ENCODE measurements around the gene MLLT6.

The MLLT6 gene

DNA sequence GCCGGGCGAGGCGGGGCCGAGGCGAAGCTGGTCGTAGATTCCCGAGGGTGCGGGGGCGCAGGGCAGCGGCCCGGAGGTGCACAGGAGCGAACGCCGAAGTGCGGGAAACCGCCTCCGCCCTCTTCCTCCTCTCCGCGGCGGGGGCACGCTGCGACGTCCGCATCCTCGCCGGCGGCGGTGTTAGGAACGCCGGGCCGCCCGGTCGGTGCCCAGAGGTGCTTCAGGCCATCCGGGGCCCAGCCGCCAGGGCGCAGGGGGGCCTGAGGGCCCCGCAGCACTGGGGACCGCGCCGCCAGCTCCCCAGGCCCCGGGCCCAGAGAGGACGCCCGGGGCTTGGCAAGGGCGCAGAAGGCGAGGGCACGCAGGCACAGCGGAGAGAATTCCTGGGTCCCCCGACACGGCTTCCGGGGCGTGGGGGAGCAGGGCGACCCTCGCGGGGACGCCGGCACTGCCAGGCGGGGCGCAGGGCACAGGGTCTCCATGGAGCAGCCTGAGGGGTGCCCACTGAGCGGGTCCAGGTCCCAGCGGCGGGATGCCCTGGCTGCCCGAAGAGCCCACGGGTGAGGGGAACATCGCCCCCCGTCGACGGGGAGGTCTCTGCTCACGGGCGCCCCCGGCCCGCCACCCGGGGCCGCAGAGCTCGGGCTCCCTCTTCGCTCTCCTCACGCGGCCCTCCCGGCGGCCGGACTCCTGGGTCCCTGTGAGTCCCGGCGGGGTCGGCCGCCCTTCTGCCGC lies 30.9 kb upstream of the MLLT6 start:
- peak in 2 of 10 donors; percentile 74 to 85 for DNase-seq
- intact Hi-C loops (cut with DNase I), result loop anchor here (2.0 to 5.0 kb wide), 2 partner anchors 57 to 322 kb away; partner anchors contain the start of genes CISD3 and SOCS7

DNA sequence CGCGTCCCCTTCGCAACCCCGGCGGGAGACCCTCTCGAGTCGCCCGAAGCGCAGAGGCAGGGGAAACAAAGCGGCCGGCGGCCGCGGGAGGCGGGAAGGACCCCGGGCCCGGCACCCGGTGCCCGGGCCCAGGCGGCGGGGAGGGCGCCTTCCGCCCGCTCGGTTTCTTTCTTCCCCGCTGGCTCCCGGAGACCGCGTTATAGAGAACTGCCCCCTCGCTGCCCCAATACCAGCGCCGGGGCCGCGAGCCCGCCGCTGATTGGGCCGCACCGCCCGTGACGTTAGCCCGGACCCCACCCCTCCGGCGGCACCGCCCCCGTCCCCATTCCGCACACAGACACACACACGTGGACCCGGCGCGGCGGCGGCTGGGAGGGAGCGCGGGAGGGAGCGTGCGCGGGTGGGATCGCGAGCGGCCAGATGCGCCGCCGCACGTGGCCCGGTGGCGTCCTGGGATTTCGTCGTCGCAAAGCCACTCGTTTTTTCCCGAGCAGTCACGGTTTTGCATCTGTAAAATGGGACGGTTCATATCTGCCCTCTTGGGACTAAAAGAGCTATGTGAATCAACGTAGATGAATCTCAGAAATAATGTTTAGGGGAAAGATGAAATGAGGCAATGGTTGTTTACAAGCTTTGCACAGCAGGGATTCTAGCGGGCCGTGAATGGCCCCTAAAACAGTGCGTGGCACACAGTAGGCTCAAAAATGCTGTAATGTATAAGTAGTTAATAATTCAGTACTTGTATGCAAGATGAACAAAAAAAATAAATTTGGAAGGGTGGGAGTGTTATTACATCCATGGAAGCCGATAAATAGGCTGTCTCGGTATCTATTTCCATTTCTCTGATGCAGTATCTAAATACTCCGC lies 30.1 kb upstream of the MLLT6 start, which contains the start of gene EPOP:
EPOP (minus strand) TSS at position 209 of the 867 bp plus-strand sequence. CDS start 462 bp downstream, outside the sequence.
- DNase-seq, result peak; percentile 69 to 99 (median 92)
- intact Hi-C loops (cut with DNase I), result loop anchor here (2.0 to 5.0 kb wide), 2 partner anchors 56 to 323 kb away; partner anchors contain the start of genes CISD3 and SOCS7

DNA sequence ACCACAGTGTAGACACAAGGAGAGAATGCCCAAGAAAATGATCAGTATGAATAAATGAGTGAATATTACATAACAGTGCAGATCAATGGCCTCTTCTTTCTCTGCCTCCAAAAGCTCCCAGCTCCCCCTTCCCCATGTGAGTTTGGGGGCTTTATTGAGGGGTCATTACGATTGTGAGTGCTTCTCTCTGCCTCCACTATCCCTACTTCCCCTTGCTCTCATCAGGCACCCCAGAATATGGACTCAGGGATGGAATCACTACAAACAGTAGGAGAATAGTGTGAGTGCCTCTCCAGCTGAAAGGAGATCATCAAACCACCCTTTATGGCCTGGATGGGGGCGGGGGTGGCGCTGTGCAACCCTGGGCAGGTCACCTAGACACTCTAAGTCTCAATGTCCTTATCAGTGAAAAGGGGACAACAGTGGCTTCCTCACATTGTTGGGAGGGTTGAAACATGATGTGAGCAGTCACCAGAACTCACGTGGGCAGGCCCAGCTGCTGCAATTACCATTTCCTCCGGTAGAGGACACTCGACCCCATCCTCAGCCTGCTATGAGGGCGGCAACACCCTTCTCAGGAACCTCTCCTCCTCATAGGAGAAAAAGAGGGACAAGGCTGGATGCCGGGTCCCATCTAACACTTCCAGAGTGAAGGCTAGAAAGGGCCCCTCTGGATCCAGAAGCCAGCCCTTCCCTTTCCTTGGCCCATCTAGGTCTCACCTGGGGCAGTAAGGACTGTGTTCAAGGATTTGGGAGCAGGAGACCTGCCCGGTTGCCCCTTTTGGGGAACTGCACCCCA lies 28.2 kb upstream of the MLLT6 start:
- intact Hi-C loops (cut with DNase I), result loop anchor here (1.0 kb wide), 1 partner anchor 58 kb away; no protein-coding TSS in a partner anchor

DNA sequence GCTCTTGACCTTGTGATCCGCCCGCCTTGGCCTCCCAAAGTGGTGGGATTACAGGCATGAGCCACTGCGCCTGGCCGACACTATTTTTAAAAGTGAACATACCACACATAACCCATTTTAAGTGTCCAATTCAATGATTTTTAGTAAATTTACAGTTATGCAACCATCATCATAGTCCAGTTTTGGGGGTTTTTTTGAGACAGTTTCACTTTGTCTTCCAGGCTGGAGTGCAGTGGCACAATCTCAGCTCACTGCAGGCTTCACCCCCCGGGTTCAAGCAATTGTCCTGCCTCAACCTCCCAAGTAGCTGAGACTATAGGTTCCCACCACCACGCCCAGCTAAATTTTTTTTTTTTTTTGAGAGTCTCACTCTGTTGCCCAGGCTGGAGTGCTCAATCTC lies 27.3 kb upstream of the MLLT6 start:
- intact Hi-C loops (cut with DNase I), result loop anchor here (1.0 kb wide), 1 partner anchor 57 kb away; no protein-coding TSS in a partner anchor
- no peak for DNase-seq

More for the DNA sequence above, 28.2 kb upstream of the MLLT6 start:
- DNase-seq, result peak; percentile 76 to 97 (median 84)

DNA sequence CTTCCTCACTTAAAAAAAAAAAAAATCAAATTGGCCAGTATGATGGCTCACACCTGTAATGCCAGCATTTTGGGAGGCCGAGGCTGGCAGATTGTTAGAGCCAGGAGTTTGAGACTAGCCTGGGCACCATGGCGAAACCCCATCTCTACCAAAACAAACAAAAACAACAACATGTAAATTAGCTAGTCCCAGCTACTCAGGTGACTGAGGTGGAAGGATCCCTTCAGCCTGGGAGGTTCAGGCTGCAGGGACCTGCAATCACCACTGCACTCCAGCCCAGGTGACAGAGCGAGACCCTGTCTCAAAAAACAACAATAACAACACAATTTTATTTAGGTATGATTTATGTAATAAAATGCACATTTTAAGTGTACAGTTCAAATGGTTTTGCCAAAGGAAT lies 24.0 kb upstream of the MLLT6 start:
- intact Hi-C loops (cut with DNase I), result no loop called here

DNA sequence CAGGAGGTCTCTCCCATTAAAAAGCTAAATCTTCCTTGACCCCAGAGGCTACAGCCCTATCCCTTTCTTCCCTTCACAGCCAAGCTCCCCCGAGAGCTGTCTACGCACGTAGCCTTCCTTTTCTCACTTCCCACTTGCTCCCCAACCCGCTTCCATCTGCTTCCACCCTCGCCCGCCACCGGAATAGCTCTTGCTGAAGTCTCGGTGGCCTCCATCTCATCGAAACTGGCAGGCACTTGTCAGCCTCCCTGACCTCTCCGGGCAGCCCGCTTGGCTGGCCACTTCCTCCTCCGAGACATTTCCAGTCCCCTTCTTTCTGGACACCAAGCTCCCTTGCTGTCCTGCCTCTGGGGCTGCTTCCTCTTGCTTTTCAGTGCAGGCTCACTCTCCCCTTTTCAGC lies 19.6 kb upstream of the MLLT6 start:
- DNase-seq, result peak in 8 of 10 donors; percentile 35 to 92 (median 64)
- intact Hi-C loops (cut with DNase I), result no loop called here

More for the DNA sequence above, 24.0 kb upstream of the MLLT6 start:
- DNase-seq, result no peak

DNA sequence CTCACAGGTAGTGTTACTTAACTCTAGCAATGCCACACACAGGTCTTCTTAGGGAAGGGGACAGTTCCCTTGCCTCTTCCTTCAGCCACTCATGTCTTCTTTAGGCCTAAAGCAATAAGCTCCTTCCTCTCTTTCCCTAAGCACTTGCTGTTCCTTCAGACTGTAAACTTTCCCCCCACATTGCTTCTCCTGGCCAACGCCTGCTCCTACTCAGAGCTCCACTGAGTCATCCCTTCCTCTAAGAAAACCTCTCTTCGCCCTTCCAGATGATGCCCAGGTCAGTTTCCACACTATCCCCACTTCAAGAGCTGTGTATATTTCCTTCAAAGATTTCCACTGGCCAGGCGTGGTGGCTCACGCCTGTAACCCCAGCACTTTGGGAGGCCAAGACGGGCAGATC lies 17.8 kb upstream of the MLLT6 start:
- intact Hi-C loops (cut with DNase I), result no loop called here
- no peak for DNase-seq

DNA sequence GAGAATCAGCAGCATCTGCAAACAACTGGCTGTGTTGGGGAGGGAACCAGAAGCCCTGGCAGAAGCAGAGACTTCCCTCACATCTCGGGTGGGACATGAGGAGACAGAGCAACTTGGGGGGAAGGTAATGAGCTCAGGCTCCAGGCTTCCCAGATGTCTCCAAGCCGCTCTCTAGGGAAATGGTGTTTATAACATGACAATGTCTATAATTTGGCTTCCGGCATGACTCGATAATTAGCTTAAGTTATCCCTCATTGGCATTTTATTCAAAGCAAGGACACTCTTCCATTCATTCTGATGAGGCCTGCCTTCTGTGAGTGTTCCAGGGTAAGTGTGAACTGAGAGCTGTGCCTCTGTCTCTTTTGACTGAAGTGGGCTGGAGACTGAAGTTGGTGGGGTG lies 14.7 kb upstream of the MLLT6 start:
- no peak for DNase-seq
- intact Hi-C loops (cut with DNase I), result no loop called here

DNA sequence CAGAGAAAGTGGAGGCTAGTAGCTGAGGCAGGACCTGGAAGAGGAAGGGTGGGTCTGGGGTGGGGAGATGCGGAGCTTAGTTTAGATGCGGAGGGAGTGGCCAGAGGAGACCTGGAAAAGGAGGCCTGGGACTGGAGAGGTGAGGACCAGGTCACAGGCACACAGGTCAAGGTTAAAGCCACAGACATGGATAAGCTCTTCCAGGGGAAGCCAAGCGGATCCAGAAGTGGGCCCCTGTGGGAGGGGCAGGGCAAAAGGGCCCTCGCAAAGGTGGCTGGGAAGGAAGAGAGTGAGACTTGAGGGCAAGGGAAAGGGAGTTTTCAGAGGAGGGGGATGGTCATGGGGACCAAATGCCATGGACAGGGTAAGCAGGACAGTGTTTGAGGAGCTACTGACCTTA lies 13.9 kb upstream of the MLLT6 start:
- DNase-seq, result no peak
- intact Hi-C loops (cut with DNase I), result no loop called here

DNA sequence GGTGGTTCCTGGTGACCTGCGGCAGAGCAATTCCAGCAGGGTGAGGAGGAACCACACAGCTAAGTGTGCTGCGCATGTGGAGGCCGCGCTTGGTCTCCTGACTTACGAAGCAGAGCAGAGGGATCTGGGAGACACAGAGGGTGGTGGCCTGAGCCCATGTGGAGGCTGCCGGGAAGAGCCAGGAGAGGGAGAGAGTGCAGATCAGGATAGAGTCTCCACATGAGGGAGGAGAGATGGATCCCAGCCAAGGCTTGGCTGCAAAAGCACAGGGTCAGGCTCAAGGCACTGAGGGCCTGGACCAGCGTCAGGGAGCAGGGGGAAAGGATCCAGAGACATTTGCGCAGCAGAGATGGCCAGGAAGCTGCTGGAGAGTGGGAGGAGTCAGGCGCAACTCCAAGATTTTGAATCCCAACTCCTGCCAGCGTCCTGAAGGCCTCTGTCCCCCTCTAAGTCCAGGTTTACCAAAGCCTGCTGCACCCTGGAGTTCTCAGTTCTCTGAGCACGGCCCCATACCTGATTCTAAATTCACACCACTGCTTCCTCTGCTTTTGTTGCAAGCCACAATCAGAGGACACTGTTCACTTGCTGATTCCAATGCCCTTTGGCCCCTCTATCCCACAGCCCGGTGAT lies 11.3 kb upstream of the MLLT6 start:
- intact Hi-C loops (cut with DNase I), result no loop called here
- DNase-seq, result peak in 3 of 10 donors; percentile 19 to 88 (median 38)

DNA sequence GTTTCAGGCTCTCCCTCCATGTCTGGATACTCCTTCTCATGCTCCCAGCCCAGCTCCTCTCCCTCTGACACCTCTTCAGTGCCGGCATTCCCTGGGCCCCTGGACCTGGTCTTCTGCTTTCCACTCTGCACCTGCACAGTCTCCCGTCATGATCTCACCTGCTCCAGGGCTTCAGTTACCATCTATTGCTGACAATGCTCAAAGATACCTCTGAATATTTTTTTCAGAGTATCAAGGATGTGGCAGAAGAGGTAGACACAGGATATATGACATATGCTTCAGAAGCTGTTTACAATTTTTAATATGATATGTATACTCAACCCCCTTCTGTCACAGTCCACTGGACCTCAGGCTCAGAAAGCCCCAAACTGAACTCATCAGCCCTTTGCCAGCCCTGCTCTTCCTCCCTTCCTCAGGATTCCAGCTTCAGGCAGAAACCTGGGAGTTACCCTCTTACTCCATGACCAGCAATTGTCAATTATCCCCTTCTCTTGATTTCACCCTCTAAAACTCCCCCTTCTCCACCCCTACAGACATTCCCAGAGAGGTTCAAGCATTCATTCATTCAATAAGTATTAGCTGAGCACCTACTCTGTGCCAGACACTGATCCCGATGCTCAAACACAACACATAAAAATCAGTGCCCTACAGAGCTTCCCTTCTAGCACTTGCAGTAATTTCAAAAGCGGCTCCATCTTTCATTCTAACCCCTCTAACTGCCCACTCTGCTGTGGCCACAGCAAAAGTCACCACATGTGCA lies 7.8 kb upstream of the MLLT6 start:
- intact Hi-C loops (cut with DNase I), result no loop called here
- no peak for DNase-seq

DNA sequence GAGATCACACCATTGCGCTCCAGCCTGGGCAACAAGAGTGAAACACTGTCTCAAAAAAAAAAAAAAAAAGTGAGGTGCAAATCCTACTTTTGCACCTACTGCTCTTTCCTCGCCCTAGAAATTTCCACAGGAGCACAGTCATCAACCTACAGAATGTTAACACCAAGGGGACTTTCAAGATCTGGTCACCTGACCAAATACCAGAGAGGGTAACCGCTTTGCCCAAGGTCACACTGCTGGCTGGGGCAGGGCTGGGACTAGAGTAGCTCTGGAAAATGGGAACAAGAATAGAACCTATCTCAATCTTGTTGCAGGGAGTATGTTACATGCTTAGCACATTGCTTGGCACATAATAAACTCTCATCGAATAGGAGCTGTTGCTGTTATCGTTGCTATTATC lies 6.3 kb upstream of the MLLT6 start:
- intact Hi-C loops (cut with DNase I), result no loop called here

DNA sequence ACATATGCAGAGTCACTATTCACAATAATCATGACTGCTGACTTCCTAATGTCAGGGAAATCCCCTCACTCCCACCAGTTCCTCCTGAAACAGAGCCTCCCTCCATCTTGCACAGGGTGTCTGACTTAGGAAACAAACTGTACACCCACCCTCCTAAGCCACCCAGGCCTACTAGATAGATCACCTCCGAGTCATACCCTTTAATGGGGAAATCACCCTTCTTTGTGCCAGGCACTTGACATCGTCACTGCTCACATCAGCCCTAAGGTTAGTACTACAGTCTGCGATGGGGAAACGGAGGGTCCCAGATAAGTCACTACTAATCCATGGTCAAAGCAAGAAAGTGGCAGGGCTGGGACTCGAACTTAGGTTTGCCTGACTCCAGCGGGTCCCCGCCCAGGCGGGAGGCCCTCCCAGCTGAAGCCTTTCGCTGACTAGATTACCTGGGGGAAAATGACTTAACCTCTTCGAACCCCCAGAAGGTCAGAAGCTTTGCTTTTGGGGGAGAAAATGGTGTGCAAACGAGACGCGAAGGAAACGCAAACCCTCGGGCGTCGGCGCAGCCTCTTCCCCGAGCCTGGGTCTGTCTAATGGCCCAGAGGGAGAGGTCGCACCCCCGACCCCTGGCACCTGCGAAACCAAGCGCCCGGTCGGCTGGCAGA lies 3.4 kb upstream of the MLLT6 start:
- intact Hi-C loops (cut with DNase I), result no loop called here
- DNase-seq, result no peak

More for the DNA sequence above, 6.3 kb upstream of the MLLT6 start:
- no peak for DNase-seq

DNA sequence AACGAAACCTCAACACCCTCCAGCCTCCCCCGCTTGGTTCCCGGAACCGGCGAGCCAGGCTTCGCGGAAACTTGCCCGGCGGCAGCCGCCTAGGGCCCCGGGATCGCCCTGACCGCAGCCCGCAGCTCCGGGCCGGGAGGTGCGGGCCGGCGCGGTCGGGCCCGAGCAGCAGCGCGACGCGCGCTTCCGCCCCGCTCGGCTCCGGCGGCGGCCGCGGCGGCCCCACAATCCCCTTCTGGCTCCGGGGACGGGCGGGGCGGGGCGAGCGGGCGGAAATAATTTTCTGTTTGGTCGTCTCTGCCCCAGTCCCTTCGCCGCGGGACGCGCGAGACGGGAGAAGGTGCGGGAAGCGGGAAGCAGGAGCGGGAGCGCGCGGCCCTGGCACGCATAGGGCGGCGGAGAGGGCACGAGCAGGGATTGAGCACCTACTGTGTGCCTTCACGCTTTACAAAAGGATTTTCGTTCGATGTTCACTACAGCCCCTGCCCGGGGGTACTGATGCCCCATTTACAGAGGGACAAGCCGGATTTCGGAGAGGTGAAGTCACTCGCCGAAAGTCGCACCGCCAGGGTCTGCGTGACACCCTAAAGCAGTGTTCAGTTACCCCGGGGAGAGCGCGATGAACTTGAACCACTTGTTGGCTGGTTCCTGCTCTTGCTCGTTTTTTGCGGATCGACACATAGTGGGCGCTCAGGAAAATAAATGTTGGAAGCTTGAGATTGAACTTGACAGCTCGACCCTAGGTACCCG lies 2.7 kb upstream of the MLLT6 start:
- intact Hi-C loops (cut with DNase I), result no loop called here
- DNase-seq, result peak; percentile 69 to 96 (median 78)

DNA sequence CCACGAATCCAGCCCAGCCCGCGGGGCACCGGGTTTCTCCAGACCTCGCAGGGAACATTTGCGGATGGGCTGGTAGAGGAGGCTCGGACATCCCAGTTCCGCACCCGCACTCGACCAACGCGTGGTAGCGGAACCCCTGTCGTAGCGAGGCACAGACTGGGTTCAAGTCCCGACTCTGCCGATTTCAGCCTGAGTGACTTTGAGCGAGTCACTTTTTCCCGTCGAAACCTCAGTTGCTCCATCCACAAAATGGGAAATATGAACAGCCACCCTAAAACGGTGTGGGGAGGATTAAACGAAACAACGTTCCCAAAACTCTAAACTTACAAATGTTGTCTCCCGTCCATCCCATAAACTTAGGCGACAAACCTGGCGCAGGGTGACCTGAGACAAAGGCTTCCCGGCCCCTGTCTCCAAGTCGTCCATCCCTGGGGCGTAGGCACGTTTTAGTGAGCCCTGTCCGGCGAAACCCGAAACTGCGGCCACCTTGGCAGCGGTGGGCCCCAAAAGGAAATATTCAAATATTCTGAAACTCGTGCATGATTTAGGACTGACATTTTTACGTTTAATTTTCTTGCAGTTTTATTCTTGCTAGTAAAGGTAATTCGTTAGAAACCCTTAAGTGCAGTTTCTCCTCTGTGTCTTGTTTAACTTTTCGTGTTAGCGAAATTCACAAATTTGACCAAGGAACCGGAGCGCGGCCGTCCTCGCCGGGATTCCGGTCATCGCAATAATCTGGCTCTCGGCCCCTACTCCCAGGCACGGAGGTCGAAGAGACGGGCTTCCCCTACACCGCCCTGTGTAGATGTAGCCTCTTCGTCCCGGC lies 1.9 kb upstream of the MLLT6 start:
- DNase-seq, result no peak
- intact Hi-C loops (cut with DNase I), result no loop called here

DNA sequence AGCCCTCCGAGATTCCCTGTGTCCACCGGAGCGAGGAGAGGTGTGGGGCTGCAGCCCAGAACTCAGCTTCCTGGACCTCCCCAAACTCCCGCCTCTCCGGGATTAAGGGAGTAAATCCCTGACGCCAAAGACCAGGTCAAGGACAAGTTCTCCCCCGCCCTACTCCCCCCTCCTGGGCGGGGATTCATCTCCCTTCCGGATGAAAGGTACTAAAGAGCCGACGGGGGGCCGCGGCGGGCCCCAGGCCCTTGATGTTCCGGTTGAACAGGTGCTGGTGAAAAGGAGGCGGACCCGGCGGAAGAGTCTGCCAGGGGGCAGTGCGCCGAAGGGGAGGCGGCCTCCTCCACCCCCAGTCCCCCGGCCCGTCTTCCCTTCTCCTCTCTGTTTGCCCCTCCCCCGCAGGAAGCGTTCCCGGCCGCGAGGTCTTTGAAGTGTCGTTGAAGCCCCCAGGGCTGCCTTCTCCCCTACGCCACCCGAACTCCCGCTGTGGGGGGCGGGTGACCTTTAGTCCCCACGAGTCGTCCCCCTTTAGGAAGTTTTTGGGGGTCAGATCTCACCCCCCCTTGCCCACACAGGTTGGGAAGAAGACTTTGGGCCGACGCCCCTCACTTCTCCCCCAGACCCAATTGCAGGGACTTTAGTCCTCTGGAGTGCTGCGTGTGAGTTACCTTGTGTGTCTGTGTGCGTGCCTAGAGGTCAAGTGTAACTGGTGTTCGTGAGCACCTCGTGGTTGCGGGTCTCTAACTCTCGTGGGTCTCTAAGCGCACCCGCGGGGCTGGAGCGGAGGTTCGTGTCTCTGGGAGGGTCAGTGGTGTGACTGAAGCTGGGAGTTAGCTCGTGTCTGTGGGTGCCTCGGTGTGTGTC lies 1.1 kb upstream of the MLLT6 start:
- intact Hi-C loops (cut with DNase I), result no loop called here
- DNase-seq, result no peak

All from posterior cingulate gyrus (tissue), 11 donors.